HG03460 (cell line): ENCODE results near the gene SMAGP.
"Not testable (repeated sequence)": the region's sequence is repeated elsewhere in the genome, so short reads cannot be mapped to it uniquely, and the experiment has no call there.

ENCODE experiments used
- ATAC-seq: cut with Tn5 transposase; IDR thresholded peaks from one replicate; pipeline ENCODE4 v1.9.1; 2021; ENCODE audit not compliant: unreplicated experiment

Gene SMAGP

DNA sequence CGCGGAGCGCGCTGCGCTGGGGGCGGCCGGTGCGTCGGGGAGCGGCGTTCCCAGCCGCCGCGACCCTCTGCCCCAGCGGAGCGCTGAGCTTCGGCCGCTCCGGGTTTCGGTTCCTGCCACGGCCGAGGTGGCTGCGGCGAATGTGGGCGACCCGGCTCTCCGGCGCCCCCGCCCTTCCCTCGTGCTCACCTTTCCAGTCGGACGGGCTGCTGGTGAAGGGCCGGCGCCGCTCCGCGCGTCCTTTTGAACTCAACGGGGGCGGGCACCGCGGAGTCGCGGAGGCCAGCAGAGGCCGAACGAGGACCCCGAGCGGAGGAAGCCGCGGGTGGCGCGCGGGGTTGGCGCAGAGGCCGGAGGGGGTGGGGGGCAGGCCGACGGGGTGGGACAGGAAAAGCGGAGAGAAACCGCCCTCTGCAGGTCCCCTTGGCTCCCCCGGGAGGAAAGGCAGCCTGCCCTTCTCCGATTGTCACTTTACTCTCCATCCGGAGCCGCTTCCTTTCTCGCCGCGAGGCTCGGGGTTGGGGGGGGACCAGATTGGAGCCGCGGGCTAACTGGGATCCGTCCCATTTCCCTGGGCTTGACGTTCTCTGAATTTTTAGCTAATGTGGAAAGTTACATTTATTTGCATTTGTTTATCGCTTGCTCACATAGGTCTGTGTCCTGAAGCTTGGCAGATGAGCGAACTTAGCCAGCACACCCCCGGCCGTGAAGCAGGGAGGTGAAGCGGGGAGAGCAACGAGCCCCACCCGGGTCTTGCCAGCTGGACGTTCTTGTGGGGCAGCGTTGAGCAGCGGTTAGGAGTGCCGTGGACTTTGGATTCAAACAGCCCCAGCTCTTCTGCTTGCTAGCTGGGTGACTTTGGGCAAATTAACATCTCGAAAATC lies at the start of gene SMAGP:
Gene SMAGP, minus strand, starts transcription at position 349 of the 884 bp plus-strand sequence. CDS start 1,137 bp downstream, outside the sequence.
- peak; percentile 60 for ATAC-seq

- no peak for ATAC-seq
These were observed 48.8 kb upstream of the SMAGP start for GRCh38 chr12:51318846-51319599.

DNA sequence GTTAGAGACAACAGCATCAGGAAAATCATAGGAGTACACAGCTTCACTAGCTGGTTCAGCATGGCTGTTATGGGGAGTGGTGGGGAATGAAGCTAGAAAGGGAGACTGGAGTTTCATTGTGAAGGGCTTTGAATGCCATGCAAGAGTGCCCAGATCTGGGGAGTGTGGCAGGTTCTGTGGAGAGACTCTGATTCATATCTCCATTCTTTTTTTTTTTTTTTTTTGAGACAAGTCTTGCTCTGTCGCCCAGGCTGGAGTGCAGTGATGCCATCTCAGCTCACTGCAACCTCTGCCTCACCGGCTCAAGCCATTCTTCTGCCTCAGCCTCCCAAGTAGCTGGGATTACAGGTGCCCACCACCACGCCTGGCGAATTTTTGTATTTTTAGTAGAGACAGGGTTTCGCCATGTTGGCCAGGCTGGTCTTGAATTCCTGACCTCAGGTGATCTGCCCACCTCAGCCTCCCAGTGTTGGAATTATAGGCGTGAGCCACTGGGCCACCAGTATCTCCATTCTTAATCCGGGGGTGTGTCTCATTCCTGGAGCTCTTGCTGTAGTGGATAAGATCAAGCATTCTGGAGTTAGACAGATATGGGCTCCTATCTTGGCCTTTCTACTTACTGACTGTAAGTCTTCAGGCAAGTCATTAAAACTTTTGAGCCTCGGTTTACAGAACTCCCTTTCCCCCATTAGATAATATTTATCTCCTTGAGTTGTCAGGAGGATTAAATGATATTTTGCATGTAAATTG lies 48.0 kb upstream of the SMAGP start:
- ATAC-seq: not testable (repeated sequence)

- ATAC-seq: no peak
These were observed 41.2 kb upstream of the SMAGP start for GRCh38 chr12:51311389-51311788.

GRCh38 chr12:51307655-51308593 lies 37.7 kb upstream of the SMAGP start:
- no peak for ATAC-seq

- ATAC-seq: no peak
These were observed 36.3 kb upstream of the SMAGP start for GRCh38 chr12:51306507-51306906.

- ATAC-seq: not testable (repeated sequence)
These were observed 30.6 kb upstream of the SMAGP start for GRCh38 chr12:51300768-51301167.

GRCh38 chr12:51295651-51296050 lies 25.4 kb upstream of the SMAGP start:
- no peak for ATAC-seq

- not testable (repeated sequence) for ATAC-seq
These were observed 23.9 kb upstream of the SMAGP start for GRCh38 chr12:51294097-51294496.

DNA sequence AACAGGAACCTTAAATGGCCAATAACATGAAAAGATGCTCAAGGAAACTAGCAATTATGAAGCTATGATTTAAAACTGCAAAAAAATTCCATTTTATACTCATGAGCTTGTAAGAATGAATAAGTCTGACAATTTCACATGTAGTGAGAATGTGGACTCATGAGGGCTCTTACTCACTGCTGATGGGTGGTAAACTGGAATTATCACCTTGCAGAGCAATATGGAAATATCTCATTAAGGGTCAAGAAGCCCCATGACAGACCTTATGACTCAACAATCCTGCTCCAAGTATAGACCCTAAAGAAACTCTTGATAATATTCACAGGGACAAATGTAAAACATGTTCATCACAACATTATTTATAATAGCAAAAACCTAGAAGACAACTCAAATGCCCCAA lies 23.5 kb upstream of the SMAGP start:
- no peak for ATAC-seq

DNA sequence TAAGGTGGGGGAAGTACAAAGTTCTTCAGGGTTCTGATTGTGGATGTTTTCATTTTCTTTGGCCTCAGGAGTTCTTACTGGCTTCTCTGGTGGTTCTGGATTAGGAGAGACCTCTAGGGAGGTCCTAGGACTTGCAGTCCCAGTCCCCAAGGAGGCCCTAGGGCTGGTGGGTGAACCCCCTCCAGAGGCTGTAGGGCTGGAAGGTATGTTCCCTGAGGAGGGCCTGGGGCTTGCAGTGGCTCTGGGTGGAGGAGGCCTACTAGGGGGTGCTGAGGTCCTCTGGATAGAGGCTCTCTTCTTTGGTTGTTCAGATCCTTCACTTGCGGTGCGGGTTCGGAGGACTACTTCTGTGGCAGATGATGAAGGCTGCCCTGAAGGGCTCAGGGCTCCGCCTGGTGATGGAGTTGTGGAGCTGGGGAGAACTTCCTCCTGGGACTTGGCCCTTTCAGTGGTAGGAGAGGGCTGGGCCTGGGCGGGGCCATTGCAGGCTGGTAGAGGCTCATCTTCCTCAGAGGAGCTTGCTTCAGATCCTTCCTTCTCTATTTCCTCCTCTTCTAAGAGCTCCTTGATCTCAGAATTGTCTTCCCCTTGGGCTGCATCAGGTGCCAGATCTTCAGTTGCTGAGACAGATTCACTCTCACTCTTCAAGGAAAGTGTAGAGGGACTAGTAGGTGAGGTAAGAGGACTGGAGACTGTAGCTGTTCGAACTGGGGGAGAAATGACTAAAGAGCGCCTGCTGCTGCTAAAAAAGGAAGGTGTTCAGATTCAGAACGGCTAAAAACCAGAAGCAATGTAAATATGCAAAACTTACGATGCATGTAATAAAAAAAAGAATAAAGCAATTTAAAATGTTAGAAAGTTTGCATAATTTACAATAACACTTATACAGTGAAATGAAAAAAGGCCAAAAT lies 21.6 kb upstream of the SMAGP start:
- not testable (repeated sequence) for ATAC-seq

DNA sequence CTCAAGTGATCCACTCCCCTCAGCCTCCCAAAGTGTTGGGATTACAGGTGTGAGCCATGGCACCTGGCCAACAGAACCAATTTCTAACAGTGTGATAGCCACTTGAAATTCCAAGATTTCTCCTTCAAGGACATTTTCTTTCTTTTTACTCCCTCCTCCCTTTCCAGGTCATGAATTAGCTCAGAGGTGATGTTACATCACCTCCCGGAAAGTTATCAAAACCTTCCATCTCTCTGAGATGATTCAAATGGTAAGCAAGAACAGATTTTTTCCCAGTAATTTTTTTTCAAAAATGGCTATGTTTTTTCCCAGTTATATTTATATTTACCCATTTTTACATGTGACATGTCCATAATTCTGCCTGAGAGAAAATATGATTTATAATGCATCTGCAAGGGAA lies 15.6 kb upstream of the SMAGP start:
- ATAC-seq: no peak

DNA sequence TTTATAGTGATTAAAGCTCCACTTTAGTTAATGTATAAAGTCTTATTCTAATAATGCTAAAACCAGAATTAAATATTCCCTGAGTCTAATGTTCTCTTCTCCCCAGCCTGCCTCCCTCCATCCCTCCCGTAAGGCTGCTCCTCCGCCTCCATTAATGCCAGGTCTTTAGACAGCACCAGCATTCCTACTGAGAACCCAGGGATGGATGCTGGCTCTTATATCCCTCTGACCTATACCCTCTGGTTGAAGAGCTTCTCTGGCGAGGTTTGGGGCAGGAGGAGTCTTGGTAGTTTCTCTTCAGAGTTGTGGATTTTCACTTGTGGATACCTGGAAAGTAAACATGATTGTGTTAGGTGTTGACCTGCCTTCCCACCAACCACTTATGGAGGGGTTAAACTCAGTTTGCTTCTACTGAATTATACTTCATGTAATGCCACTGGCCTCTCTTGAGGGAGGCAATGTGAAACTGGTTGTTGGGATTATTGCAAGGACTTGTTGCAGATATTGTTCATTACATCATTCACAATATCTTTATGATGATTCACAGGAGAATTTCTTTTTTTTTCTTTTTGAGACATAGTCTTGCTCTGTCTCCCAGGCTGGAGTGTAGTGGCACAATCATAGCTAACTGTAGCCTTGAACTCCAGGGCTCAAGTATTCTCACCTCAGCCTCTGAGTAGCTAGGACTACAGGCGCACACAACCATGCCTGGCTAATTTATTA lies 11.1 kb upstream of the SMAGP start:
- ATAC-seq: no peak

- no peak for ATAC-seq
These were observed 4.9 kb upstream of the SMAGP start for GRCh38 chr12:51275088-51275487.

GRCh38 chr12:51272810-51273209 lies 2.6 kb upstream of the SMAGP start:
- ATAC-seq: not testable (repeated sequence)

GRCh38 chr12:51270951-51271518 lies 820 bp upstream of the SMAGP start:
- ATAC-seq: no peak

DNA sequence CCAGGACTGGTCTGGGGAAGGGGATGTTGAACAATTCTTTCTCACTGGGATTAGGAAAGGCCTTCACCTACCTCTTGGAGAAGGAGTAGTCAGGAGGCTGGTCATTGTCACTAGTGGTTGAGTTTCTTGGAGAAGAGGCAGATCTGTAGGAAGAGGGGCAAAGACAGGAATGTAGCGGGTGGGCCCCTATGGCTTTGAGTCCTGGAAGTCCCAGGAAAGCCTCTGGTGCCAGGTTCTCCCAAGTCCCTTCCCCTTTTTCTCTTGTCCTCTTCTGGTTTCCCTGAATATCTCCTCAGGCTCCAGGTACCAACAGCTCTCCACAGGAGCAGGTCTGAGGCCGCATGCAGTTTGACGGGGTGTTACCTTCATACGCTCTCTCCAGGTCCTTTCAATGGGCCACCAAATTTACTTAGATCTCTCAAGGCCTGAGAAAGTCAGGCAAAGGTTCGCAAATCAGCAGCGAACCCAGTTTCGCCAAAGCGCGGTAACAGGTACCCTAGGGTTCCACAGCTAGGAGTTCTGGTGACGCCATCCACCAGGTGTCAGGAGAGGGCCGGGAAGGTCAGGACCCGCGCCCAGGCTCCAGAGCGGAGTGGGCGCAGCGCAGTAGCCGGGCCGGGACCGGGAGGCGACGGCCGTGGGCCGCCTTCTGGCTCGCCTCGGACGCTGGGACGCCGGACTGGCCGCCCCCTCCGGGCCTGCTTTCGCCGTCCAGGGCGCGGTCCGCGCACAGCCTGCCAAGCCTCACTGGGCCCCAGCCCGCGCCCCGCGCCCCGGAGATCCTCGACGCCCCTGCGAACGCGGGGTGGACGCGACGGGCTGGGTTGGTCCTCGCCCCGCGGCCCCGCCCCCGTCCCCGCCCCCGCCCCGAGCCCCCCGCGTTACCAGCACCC lies 795 bp downstream of the SMAGP start:
- ATAC-seq: peak; percentile 38
